ENCODE data around the gene ERF. TPM values are rescaled to one million over a fixed set of nuclear protein-coding genes. Genes with fewer than 3 reads are reported as not detected.

The ERF gene
- total and polyA plus RNA-seq, 10 donors = 13.5 to 73.1 (median 48.0) TPM

- no peaks in the 10 kb centered on the region for H3K9me3 ChIP-seq
- no peak for TF ChIP-seq POLR2A (IDR thresholded peaks at IDR 0.05)
- TF ChIP-seq POLR2AphosphoS5 (IDR thresholded peaks at IDR 0.05) = peak in 1 of 3 donors; percentile 4
- TF ChIP-seq CTCF (IDR thresholded peaks at IDR 0.05 in 8 of 11, conservative IDR thresholded peaks at IDR 0.05 in 3 of 11) = no peak
- DNase-seq = no peak
- intact Hi-C loops (cut with DNase I; ENCODE audit: low total_unique reads) = no loop called here
- peaks cover 0 to 87% (median 71%) of the 10 kb centered on the region in 6 donors for H3K36me3 ChIP-seq
- H3K4me3 ChIP-seq = no peak overlapping the region
- H3K27me3 ChIP-seq (replicated peaks in 1 of 7) = no peaks in the 10 kb centered on the region
- peaks cover 0 to 40% (median 6%) of the 10 kb centered on the region in 6 donors for H3K4me1 ChIP-seq
- WGBS, 5 donors = 90 to 99% (median 94%) methylated on average over 7 to 14 of the region's 14 CpGs
- no peak overlapping the region for H3K27ac ChIP-seq
Measured at GRCh38 chr19:42292963-42293362, 38.0 kb upstream of the ERF start.

DNA sequence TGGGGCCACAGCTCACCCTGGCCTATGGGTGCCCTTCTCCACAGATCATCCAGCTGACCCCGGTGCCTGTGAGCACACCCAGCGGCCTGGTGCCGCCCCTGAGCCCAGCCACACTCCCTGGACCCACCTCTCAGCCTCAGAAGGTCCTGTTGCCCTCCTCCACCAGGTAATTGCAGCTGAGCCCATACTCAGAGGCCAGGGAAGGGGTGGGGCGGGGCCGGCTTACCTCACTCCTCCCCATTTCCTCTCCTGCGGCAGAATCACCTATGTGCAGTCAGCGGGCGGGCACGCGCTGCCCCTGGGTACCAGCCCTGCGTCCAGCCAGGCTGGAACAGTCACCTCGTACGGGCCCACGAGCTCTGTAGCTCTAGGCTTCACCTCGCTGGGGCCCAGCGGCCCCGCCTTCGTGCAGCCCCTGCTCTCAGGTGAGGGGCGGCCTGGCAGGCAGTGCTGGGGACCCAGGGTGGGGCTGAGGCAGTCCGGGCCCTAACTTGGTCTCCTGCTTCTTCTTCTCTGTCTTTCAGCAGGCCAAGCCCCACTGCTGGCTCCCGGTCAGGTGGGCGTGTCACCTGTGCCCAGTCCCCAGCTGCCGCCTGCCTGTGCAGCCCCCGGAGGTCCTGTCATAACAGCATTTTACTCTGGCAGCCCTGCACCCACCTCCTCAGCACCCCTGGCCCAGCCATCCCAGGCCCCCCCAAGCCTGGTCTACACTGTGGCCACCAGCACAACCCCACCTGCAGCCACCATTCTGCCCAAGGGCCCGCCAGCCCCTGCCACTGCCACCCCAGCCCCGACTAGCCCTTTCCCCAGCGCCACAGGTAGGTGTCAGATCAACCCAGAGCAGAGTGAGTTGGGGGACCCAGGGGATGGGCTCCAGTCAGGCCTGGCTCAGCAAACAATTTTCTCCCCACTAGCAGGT is 37.4 kb upstream of the ERF start:
- TF ChIP-seq CTCF (IDR thresholded peaks at IDR 0.05 in 8 of 11, conservative IDR thresholded peaks at IDR 0.05 in 3 of 11) = no peak
- peak in 2 of 3 donors; percentile 9 for TF ChIP-seq POLR2AphosphoS5 (IDR thresholded peaks at IDR 0.05)
- Histone ChIP-seq H3K9me3 (no peaks in the 10 kb centered on the region), H3K4me1 (peaks cover 0 to 46% (median 6%) of the 10 kb centered on the region in 6 donors), H3K27ac (peak overlapping the region in 1 of 8 donors; percentile 27), H3K4me3 (no peak overlapping the region), H3K36me3 (peaks cover 0 to 93% (median 78%) of the 10 kb centered on the region in 6 donors), H3K27me3 (replicated peaks in 1 of 7) (no peaks in the 10 kb centered on the region)
- DNase-seq = no peak
- intact Hi-C loops (cut with DNase I; ENCODE audit: low total_unique reads) = no loop called here
- 89 to 94% (median 94%) methylated on average over 22 to 27 of the region's 27 CpGs for WGBS, 5 donors

- H3K9me3 ChIP-seq = no peaks in the 10 kb centered on the region
Measured at GRCh38 chr19:42291435-42291810, 36.5 kb upstream of the ERF start.

More at GRCh38 chr19:42291435-42291810, 36.5 kb upstream of the ERF start:
- H3K27me3 ChIP-seq (replicated peaks in 1 of 7) = no peaks in the 10 kb centered on the region
- no peak overlapping the region for H3K4me3 ChIP-seq
- intact Hi-C loops (cut with DNase I; ENCODE audit: low total_unique reads) = no loop called here
- H3K4me1 ChIP-seq = peaks cover 0 to 53% (median 12%) of the 10 kb centered on the region in 6 donors
- peaks cover 0 to 95% (median 84%) of the 10 kb centered on the region in 6 donors for H3K36me3 ChIP-seq
- 66 to 83% (median 74%) methylated on average over 9 of the region's 9 CpGs for WGBS, 5 donors
- peak; percentile 79 for DNase-seq
- H3K27ac ChIP-seq = peak overlapping the region in 2 of 8 donors; percentile 11 to 18
- TF ChIP-seq POLR2AphosphoS5 (IDR thresholded peaks at IDR 0.05) (peak in 1 of 3 donors; percentile 26), CTCF (IDR thresholded peaks at IDR 0.05 in 8 of 11, conservative IDR thresholded peaks at IDR 0.05 in 3 of 11) (no peak)

All from spleen (tissue), 11 donors.